GM08714 (cell line): ENCODE data around the gene CLCF1.

ENCODE experiments used
- H3K4me3 ChIP-seq: fragments of 200-500 bp; sonication (Bioruptor generic); 2 replicates; pipeline ENCODE4 v1.5.1; 2014; ENCODE audit warnings: mild to moderate bottlenecking, low read length, inconsistent platforms
- ZNF274 ChIP-seq: IDR thresholded peaks from 2 replicates; pipeline ENCODE4 v1.6.1; 2012; ENCODE audit warnings: mild to moderate bottlenecking, low read depth, low read length

Gene CLCF1

GRCh38 chr11:67391304-67392182 lies 18.1 kb upstream of the CLCF1 start, which contains the start of gene RAD9A:
RAD9A (plus strand) TSS chr11:67391986; CDS start chr11:67392045, 59 bp downstream.
- H3K4me3 ChIP-seq, result peak within 1 kb of the TSS; percentile 83
- no peak for TF ChIP-seq ZNF274

- no peak for TF ChIP-seq ZNF274
- peak overlapping the region; percentile 79 for H3K4me3 ChIP-seq
These were observed 17.5 kb upstream of the CLCF1 start for GRCh38 chr11:67390947-67391303.

- TF ChIP-seq ZNF274, result no peak
- H3K4me3 ChIP-seq, result no peak overlapping the region
These were observed 16.1 kb upstream of the CLCF1 start for GRCh38 chr11:67389477-67389876.

- no peak for TF ChIP-seq ZNF274
- H3K4me3 ChIP-seq, result no peak overlapping the region
These were observed 14.1 kb upstream of the CLCF1 start for GRCh38 chr11:67387518-67387917.

- TF ChIP-seq ZNF274, result no peak
- no peak overlapping the region for H3K4me3 ChIP-seq
These were observed 13.7 kb upstream of the CLCF1 start for GRCh38 chr11:67387069-67387468.

- H3K4me3 ChIP-seq, result no peak overlapping the region
- TF ChIP-seq ZNF274, result no peak
These were observed 11.5 kb upstream of the CLCF1 start for GRCh38 chr11:67384851-67385366.

- TF ChIP-seq ZNF274, result no peak
- H3K4me3 ChIP-seq, result no peak overlapping the region
These were observed 9.1 kb upstream of the CLCF1 start for GRCh38 chr11:67382276-67383136.

GRCh38 chr11:67381244-67381972 lies 8.0 kb upstream of the CLCF1 start:
- no peak for TF ChIP-seq ZNF274
- H3K4me3 ChIP-seq, result no peak overlapping the region

- H3K4me3 ChIP-seq, result no peak overlapping the region
- no peak for TF ChIP-seq ZNF274
These were observed 6.0 kb upstream of the CLCF1 start for GRCh38 chr11:67379061-67380058.

GRCh38 chr11:67378544-67378943 lies 5.1 kb upstream of the CLCF1 start:
- H3K4me3 ChIP-seq, result no peak overlapping the region
- no peak for TF ChIP-seq ZNF274

- TF ChIP-seq ZNF274, result no peak
- H3K4me3 ChIP-seq, result no peak overlapping the region
These were observed 3.7 kb upstream of the CLCF1 start for GRCh38 chr11:67376873-67377808.
